ENCODE measurements around the gene RPL3.

GRCh38 chr22:39362932-39363331 lies 43.5 kb upstream of the RPL3 start:
- TF ChIP-seq POLR2AphosphoS5 (IDR thresholded peaks at IDR 0.05), result no peak
- TF ChIP-seq POLR2A (IDR thresholded peaks at IDR 0.05; ENCODE audit: low read depth), result no peak
- no peak for TF ChIP-seq CTCF (IDR thresholded peaks at IDR 0.05)
- no peak for TF ChIP-seq EP300 (IDR thresholded peaks at IDR 0.05)

All from esophagus muscularis mucosa (tissue), 4 donors.